Activated T-helper 1 cell treated with anti-CD3 and anti-CD28 coated beads, Interleukin-12 subunit alpha, Interleukin-12 subunit beta, Interleukin-2, Interleukin-4 antibody, amounts not matched to agents 30 ng/mL and 10 ng/mL and 1 ng/mL, durations not matched to agents 14 hours and 24 hours and 36 hours (primary cell): ENCODE data around the gene NRARP. TPM values are rescaled to one million over a fixed set of nuclear protein-coding genes. Genes with fewer than 3 reads are reported as not detected.

ENCODE experiments used
- DNase-seq: peaks from one replicate; pipeline ENCODE4 v3.0.0; 2021; ENCODE audit warnings: low spot score
- H3K27ac Mint-ChIP-seq: one replicate; pipeline ENCODE4 v1.8.0; 2021; ENCODE audit warnings: mild to moderate bottlenecking, mixed read lengths
- H3K27me3 Mint-ChIP-seq: one replicate; pipeline ENCODE4 v1.8.0; 2022; ENCODE audit warnings: mild to moderate bottlenecking, moderate library complexity, mixed read lengths; ENCODE audit not compliant: insufficient read depth
- H3K36me3 Mint-ChIP-seq: one replicate; pipeline ENCODE4 v1.8.0; 2021; ENCODE audit warnings: low read depth, mixed read lengths
- H3K4me1 Mint-ChIP-seq: one replicate; pipeline ENCODE4 v1.8.0; 2021; ENCODE audit warnings: low read depth, mixed read lengths
- H3K4me3 Mint-ChIP-seq: one replicate; pipeline ENCODE4 v1.8.0; 2021; ENCODE audit warnings: mild to moderate bottlenecking, moderate library complexity, mixed read lengths
- H3K9me3 Mint-ChIP-seq: one replicate; pipeline ENCODE4 v1.8.0; 2021; ENCODE audit warnings: mixed read lengths
- intact Hi-C: fragments of 100-400 bp; cut with micrococcal nuclease; formaldehyde crosslinking; loops from one replicate; pipeline ENCODE4 v1.15.1; 2024
- total RNA-seq: library from RNA; stranded (reverse); gene quantifications from 2 replicates; pipeline ENCODE4 v1.2.3, GENCODE V29; 2022

Gene NRARP
- total RNA-seq, 1 donor from 2014 or later = 15.4 TPM

GRCh38 chr9:137295238-137295811, 6.7 kb downstream of the NRARP start:
- Mint-ChIP-seq H3K27me3 (peaks cover 46% of the 10 kb centered on the region), H3K27ac (no peak overlapping the region), H3K36me3 (no peaks in the 10 kb centered on the region), H3K9me3 (no peaks in the 10 kb centered on the region), H3K4me3 (no peak overlapping the region), H3K4me1 (peaks cover 8% of the 10 kb centered on the region)
- DNase-seq = peak; percentile 42
- intact Hi-C loops = loop anchor here (1.0 kb wide), 1 partner anchor 112 kb away; no protein-coding TSS in a partner anchor

GRCh38 chr9:137294681-137295237, 7.3 kb downstream of the NRARP start:
- H3K36me3 Mint-ChIP-seq = no peaks in the 10 kb centered on the region
- no peaks in the 10 kb centered on the region for H3K9me3 Mint-ChIP-seq
- intact Hi-C loops = loop anchor here (1.0 kb wide), 3 partner anchors 8 to 151 kb away; partner anchors contain the start of gene NRARP
- no peak for DNase-seq
- peaks cover 40% of the 10 kb centered on the region for H3K27me3 Mint-ChIP-seq
- H3K4me3 Mint-ChIP-seq = peak overlapping the region; percentile 49
- peaks cover 5% of the 10 kb centered on the region for H3K4me1 Mint-ChIP-seq
- peak overlapping the region; percentile 34 for H3K27ac Mint-ChIP-seq

GRCh38 chr9:137294091-137294680, 7.9 kb downstream of the NRARP start:
- Mint-ChIP-seq H3K4me3 (peak overlapping the region; percentile 49), H3K27me3 (peaks cover 37% of the 10 kb centered on the region), H3K27ac (peak overlapping the region; percentile 34), H3K36me3 (no peaks in the 10 kb centered on the region), H3K9me3 (no peaks in the 10 kb centered on the region), H3K4me1 (peaks cover 4% of the 10 kb centered on the region)
- DNase-seq = no peak
- intact Hi-C loops = loop anchor here (1.0 kb wide), 2 partner anchors 8 to 151 kb away; partner anchors contain the start of gene NRARP

- Mint-ChIP-seq H3K9me3 (no peaks in the 10 kb centered on the region), H3K27me3 (peaks cover 33% of the 10 kb centered on the region), H3K4me3 (no peak overlapping the region), H3K4me1 (peaks cover 4% of the 10 kb centered on the region), H3K27ac (no peak overlapping the region), H3K36me3 (no peaks in the 10 kb centered on the region)
- intact Hi-C loops = loop anchor here (1.0 kb wide), 2 partner anchors 9 to 152 kb away; partner anchors contain the start of gene NRARP
- no peak for DNase-seq
These were observed 8.5 kb downstream of the NRARP start for GRCh38 chr9:137293482-137294090.

GRCh38 chr9:137293094-137293481, 9.0 kb downstream of the NRARP start:
- DNase-seq = no peak
- Mint-ChIP-seq H3K36me3 (no peaks in the 10 kb centered on the region), H3K4me3 (no peak overlapping the region), H3K27me3 (peaks cover 29% of the 10 kb centered on the region), H3K4me1 (peaks cover 4% of the 10 kb centered on the region), H3K27ac (no peak overlapping the region), H3K9me3 (no peaks in the 10 kb centered on the region)
- intact Hi-C loops = no loop called here

GRCh38 chr9:137286975-137287383, 15.1 kb downstream of the NRARP start:
- peaks cover 9% of the 10 kb centered on the region for H3K4me1 Mint-ChIP-seq
- no peaks in the 10 kb centered on the region for H3K27me3 Mint-ChIP-seq
- intact Hi-C loops = no loop called here
- DNase-seq = no peak
- H3K9me3 Mint-ChIP-seq = no peaks in the 10 kb centered on the region
- no peak overlapping the region for H3K4me3 Mint-ChIP-seq
- H3K36me3 Mint-ChIP-seq = peaks cover 5% of the 10 kb centered on the region
- H3K27ac Mint-ChIP-seq = no peak overlapping the region

- no peak overlapping the region for H3K4me3 Mint-ChIP-seq
- no peak overlapping the region for H3K27ac Mint-ChIP-seq
- no peaks in the 10 kb centered on the region for H3K27me3 Mint-ChIP-seq
- H3K4me1 Mint-ChIP-seq = peaks cover 9% of the 10 kb centered on the region
- intact Hi-C loops = no loop called here
- H3K36me3 Mint-ChIP-seq = peaks cover 5% of the 10 kb centered on the region
- no peak for DNase-seq
- H3K9me3 Mint-ChIP-seq = no peaks in the 10 kb centered on the region
These were observed 20.5 kb downstream of the NRARP start for GRCh38 chr9:137281345-137282116.

- H3K27me3 Mint-ChIP-seq = no peaks in the 10 kb centered on the region
- no peak overlapping the region for H3K4me3 Mint-ChIP-seq
- no peak overlapping the region for H3K27ac Mint-ChIP-seq
- H3K4me1 Mint-ChIP-seq = peaks cover 11% of the 10 kb centered on the region
- intact Hi-C loops = no loop called here
- DNase-seq = no peak
- H3K36me3 Mint-ChIP-seq = peaks cover 6% of the 10 kb centered on the region
- H3K9me3 Mint-ChIP-seq = no peaks in the 10 kb centered on the region
These were observed 21.4 kb downstream of the NRARP start for GRCh38 chr9:137280474-137281344.

GRCh38 chr9:137279741-137280473, 22.2 kb downstream of the NRARP start:
- no peaks in the 10 kb centered on the region for H3K9me3 Mint-ChIP-seq
- DNase-seq = no peak
- H3K36me3 Mint-ChIP-seq = peaks cover 7% of the 10 kb centered on the region
- H3K27ac Mint-ChIP-seq = no peak overlapping the region
- no peaks in the 10 kb centered on the region for H3K27me3 Mint-ChIP-seq
- no peak overlapping the region for H3K4me3 Mint-ChIP-seq
- intact Hi-C loops = no loop called here
- H3K4me1 Mint-ChIP-seq = peaks cover 14% of the 10 kb centered on the region

GRCh38 chr9:137278721-137279711, 23.1 kb downstream of the NRARP start:
- DNase-seq = no peak
- H3K36me3 Mint-ChIP-seq = peaks cover 7% of the 10 kb centered on the region
- no peak overlapping the region for H3K4me3 Mint-ChIP-seq
- H3K4me1 Mint-ChIP-seq = peaks cover 14% of the 10 kb centered on the region
- intact Hi-C loops = no loop called here
- no peaks in the 10 kb centered on the region for H3K27me3 Mint-ChIP-seq
- H3K9me3 Mint-ChIP-seq = no peaks in the 10 kb centered on the region
- H3K27ac Mint-ChIP-seq = no peak overlapping the region
